GM15510 (cell line): ENCODE measurements around the gene FAM174C.

ENCODE experiments used
- POLR2A ChIP-seq: IDR thresholded peaks from 3 replicates; pipeline ENCODE4 v1.6.1; 2011; ENCODE audit warnings: borderline replicate concordance; ENCODE audit not compliant: insufficient read length; ENCODE audit errors: extremely low read depth

Gene FAM174C

DNA sequence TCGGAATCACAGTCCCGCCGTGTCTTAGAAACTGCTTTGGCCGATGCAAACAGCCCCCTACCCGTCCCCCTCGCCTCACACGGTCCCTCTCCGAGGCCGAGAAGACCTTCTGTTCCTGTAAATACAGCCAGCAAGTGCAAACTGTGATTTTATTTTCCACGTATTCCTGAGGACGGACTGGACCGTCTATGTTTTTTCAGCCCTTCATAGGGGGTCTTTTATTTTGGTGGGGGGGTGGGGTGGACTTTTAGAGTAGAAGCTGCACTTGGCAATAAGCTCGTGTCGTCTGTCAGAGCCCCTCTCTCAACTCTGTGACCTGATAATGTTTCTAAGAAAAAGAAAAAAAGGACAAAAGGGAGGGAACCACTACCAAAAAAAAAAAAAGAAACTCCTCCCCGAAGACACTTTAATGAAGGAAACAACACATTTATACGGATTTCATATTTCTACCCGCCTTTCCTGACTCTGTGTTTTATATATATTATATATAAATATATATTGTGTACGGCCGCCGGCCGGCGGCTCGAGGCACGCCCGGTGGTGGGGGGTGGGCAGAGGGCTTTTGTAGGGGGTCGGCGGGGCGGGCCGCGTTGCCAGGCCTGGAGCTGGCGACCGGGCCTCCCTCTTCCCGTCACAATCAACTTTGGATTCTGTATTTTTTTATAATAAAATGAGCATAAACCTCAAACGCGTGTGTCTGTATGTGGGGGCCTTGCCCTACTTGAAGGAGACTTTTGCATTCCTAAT, 25.6 kb downstream of the FAM174C start:
- no peak for TF ChIP-seq POLR2A

DNA sequence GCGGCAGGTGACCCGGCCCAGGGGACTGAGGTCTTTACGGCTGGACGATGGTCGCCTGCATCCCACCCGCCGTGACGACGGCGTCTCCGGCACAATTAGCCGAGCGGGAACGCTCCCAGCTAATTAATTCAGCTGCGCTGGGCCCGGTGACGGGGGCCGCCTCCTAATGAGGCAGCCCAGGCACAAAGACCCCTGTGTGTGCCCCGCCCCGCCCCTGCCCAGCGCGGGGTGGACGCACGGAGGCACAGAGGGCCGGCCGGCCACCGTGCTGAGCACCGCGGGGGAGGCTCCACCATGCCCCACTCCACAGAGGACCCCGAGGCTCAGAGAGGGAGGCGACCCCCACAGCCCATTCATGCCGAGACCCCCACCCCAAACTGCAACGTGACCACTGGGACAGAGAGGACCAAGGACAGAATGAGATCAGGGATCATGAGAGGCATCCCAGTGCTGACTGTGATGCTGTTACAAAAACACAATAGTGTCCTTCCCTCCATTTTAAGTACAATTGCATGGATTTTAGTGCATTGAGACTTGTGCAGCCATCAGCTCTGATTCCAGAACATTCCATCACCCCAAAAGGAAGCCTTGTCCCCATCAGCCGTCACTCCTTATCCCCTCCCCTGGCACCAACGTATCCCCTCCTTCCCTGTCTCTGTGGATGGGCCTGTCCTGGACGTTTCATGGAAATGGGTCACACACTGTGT, 27.4 kb downstream of the FAM174C start:
- TF ChIP-seq POLR2A = no peak

DNA sequence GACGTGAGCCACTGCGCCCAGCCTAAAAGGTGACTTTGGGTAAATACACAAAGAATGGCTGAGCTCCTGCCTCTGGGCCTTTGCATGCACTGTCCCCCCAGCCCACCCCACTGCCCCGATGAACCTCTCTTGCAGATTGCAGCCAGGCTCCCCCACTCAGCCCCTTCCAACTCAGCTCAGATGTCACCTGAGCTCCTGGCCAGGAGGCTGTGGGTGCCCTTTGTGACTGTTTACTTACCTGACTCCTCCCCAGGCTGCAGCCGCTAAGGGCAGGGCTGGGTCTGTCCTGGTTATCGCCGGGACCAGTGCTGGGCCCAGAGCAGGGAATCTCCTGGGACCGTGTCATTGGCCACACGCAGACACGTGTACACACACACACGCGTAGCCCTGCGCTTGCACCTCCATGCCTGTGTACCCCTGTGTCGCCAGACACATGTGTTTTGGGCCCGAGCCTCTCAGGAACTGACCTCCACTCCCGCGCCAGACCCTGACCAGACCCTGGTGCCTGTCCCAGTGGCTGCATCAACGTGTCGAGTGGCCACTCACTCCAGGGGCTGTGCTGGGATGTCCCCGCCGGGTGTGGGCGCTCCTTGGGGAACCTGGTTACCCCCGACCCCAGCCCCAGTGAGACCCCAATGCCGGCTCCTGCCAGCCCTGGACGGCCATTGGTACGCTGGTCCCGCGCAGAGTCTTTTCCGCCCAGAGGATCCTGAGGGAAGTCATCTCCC, 29.0 kb downstream of the FAM174C start:
- no peak for TF ChIP-seq POLR2A

DNA sequence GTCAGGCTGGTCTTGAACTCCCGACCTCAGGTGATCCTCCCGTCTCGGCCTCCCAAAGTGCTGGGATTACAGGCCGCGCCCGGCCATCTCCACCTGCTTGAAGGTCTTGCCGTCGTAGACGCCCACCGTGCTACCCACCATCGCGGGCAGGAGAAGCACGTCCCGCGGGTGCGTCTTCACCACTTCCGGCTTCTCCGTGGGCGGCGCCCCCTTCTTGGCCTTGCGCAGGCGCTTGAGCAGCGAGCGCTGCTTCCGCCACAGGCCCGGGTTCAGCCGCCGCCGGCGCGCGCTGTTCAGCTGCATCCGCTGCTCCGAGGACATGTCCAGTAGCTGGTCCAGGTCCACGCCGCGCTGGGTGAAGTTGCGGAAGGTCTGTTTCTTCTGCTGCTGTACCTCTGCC, 32.0 kb downstream of the FAM174C start:
- TF ChIP-seq POLR2A = no peak

DNA sequence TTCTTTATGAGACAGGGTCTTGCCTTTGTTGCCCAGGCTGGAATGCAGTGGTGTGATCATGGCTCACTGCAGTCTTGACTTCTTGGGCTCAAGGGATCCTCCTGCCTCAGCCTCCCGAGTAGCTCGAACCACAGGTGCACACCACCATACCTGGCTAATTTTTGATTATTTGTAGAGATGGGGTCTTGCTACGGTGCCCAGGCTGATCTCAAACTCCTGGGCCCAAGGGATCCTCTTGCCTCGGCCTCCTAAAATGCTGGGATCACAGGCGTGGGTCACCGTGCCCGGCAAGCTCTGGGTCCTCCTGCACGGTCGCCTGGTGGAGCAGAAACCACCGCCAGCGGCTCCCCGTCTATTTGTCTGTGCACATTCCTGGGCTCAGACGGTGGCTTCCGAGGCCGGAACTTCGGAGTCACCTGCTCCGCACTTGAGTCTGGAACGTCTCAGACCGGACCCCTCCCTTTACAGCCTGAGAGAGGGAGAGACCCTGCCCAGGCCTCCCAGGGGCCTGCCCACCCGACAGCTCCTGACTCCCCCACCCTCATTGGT, 32.5 kb downstream of the FAM174C start:
- TF ChIP-seq POLR2A = no peak

DNA sequence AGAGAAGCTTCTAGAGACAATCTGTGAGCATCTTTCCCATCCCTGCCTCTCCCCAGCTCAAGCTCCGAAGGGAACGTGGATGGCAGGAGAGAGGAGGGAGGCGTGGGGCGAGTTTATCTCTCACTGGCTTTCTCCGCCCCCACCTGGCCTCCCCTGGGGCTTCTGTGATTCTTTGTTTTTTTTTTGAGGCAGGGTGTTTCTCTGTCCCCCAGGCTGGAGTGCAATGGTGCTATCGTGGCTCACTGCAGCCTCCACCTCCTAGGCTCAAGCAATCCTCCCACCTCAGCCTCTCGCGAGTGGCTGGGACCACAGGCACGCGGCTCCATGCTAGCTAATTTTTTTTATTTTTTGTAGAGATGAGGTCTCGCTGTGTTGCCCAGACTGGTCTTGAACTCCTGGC, 33.4 kb downstream of the FAM174C start:
- TF ChIP-seq POLR2A = no peak

DNA sequence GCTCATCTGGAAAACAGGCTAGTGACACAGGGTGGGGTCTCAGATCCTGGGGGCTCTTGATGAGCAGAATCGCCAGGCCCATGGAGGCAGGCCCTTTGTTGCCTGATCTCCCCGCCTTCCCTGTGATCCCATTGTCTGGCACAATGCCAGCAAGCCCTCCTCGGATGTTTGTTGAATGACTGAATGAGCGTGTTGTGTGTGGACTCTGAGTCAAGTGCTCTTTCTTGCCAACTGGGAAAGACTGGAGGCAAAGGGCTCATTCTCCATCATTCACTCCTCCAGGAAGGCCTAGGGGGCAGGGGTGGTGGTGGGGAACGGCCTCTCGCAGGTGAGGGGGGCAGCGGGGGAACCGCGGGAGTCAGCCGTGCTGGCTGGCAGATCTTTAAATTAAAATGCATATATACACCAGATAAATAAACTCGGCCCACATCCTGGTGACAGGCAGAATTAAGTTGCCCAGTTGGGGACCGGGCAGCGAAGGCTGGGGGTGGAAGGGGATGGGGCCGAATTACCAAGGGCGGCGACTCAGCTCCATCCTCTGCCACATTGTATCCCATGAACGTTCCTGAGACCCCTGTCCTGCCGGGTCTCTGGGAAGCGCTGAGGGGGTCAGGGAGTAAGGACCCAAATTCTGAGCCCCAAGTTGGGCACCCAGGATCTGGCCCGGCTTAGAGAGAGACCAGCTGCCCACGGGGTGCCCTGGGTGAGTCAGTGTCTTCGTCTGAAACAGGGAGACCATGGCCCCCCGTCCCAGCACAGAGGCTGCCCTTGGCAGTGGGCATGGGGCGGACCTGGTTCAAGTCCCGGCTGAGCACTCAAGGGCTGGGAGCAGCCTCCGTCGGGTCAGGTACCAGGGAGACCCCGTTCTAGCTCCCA, 34.9 kb downstream of the FAM174C start:
- no peak for TF ChIP-seq POLR2A

DNA sequence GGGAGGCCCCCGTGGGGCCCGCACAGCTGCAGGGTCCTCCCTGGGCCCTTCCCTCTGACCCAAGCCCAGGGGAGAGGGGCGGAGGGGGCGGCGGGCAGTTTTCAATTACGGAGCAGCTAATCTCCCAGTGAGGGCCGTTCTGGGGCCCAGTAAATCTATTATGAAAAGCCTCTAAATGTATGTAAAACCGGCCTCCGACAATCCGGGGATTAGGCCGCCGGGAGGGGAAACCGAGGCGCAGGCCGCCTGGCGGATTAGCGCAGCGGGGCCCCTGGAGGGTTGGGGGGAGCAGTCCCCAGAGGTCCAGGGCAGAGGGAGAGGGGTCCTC, 35.5 kb downstream of the FAM174C start:
- no peak for TF ChIP-seq POLR2A

DNA sequence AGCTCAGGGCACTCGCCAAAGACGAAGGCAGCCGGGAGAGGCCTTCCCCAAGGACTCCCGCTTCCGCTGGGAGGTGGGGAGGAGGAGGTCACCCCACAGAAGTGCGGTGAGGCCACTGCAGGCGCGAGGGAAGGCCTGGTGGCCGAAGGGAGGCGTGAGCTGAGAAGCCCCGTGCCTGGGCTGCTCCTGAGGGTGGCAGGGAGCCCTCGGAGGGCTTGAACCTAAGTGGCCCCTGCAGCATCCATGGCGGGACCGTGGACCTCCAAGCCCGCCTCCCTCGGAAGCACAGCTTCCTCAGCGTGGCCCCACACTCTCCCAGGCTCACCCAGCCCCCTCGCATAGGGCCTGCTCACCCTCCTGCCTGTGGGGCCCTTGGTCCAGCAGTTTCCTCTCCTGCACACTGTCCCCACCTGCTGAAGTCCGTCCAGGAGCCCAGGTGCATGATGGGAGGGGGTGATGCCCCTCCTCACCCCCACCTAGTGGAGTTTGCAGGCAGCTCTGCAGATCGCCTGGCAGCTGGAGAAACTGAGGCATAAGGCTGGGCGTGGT, 36.3 kb downstream of the FAM174C start:
- no peak for TF ChIP-seq POLR2A

DNA sequence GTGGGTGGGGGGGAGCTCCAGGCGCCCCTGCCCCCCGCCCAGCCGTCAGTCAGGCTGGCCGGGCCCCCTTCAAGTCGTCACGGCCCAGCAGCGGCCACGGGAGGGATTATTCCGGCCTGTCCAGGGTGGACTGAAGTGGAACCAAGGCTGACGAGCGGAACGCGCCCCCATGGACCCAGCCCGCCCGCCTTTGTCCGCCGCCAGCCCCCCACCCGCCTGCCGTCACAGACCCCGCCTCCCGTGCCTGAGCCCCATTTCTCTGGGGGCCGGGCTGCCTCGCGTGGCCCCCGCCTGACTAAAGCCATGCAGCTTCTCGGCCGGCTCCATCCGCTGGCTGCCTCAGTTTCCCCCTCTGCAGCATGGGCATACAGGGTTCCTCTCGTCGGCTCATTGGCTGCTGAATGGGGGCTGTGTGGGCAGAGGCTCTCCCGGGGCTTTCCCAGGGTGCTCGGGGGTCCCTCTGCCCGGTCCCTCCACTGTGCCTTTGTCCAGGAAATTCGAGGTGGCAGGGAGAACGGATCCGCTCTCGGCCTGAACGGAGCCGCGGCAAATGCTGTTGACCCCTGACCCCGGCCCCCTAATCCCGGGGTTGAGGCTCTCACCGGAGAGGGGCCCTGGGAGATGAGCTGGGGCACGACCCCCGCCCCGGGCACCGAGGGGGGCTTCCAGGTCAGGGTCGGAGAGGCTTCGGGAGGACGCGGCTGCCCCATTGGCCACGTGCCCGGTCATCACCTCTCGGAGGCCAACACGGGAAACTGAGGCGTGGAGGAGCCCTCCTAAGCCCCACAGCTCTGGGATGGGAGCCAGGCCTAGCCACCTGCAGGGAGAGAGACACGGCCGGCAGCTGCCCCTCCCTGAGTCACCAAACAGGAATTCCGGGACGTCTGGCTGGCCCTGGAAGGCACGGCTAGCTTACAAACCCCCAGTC, 37.7 kb downstream of the FAM174C start:
- TF ChIP-seq POLR2A = no peak

DNA sequence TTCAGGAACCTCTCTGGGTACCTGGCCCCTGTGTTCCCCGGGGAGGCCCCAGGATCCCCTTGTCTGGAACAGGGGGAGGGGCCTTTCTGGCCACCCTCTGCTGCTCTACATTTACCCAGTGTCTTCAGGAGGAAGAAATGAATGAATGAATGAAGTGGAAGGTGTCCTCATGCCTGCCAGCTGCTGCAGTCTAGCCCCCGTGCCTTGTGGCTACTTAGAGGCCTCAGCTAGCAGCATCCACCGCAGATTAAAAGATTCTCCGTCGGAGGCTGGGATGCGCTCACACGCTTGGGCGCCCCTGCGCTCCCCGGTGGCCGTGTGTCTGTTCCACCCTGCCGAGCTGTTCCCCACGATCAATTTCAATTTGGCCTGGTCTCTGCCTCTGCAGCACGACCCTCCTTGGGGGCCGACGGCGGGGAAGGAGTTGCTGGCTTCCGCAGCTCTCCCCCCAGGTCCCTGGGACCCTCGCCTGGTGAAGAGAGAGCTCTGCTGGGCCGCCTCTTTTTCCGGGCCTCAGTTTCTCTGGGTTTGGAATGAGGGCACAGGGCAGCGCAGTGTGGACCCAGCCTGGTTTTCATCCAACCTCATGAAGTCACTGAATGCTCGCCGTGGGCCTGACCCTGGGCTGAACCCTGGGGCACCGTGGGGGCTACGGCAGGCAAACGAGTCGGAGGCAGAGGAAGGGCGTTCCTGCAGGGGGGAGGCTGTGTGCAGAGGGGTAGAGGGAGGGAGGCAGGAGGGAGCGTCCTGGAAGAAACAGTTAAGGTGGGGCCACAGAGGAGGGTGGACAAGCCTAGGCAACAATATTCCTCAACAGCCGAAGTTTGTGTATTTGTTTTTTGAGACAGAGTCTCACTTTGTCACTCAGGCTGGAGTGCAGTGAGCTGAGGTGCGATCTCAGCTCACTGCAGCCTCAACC, 38.6 kb downstream of the FAM174C start:
- TF ChIP-seq POLR2A = no peak

DNA sequence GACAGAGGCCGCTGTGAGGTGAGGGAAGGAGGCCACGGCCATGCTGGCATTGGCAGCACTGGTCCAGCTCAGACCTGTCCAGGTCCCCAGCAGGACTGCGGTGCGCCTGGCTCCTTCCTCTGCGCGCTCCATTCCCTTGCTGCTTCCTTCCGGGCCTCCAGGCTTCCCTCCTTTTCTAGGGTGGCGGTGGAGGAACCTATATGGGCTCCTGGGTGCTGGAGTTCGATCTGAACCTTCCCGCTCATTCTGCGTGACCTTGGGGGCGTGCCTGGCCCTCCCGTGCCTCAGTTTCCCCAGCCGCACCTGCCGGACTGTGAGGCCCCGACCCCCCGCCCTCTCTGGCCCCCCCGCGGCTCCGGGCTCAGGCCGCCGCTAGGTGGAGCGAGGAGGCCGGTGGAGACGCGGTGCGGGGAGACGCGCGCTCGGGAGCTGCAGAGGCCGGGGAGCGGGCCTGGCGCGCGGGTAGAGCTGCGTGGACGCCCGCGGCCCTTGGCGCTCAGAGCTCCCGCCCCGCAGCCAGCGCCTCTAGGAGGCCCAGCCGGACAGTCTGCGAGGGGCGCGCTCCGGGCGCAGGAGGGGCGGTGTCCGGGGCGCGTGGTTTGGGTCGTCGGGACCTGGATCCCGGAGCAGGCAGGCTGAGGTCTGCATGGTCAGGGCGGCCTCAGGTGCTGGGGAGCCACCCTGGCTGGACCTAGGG, 40.3 kb downstream of the FAM174C start:
- TF ChIP-seq POLR2A = no peak

DNA sequence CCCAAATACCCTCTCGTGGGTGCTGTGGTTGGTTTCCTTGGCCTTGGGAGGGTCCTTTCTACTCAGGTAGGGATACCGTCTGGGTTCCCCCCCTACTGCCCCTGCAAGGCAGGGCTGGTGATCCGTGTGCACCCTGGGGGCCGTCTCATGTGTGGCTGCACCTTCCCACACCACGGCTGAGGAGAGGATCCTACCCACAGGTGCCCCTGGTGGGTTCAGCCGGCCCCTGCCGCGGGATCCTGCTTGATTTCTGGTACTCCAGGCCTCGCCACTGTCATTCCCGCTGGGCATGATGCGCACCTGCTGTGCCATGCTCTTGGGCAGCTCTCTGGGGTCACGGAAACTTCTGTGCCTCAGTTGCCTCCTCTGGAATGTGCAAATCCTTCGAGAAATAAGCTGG, 41.1 kb downstream of the FAM174C start:
- no peak for TF ChIP-seq POLR2A
